Thoracic aorta (tissue), 2 donors: ENCODE results near the gene PTPN1. TPM values are rescaled to one million over a fixed set of nuclear protein-coding genes. Genes with fewer than 3 reads are reported as not detected.

Source experiments
- ATAC-seq: fragments of 150-250 bp; one replicate; pipeline ENCODE4 v1.8.0; 2017; ENCODE audit warnings: low read depth; ENCODE audit not compliant: insufficient number of reproducible peaks, low FRiP score
- DNase-seq: peaks from one replicate; pipeline ENCODE4 v3.0.0-alpha.2; 2020; ENCODE audit warnings: low spot score
- H3K27ac ChIP-seq, 2 donors: fragments of 200-600 bp; sonication (generic); 1 replicate in 1 of 2; 2 replicates in 1 of 2; pipeline ENCODE4 v1.5.1; 2016; ENCODE audit warnings: mild to moderate bottlenecking in 2 of 2, moderate library complexity in 2 of 2
- H3K27me3 ChIP-seq: fragments of 200-600 bp; sonication (generic); replicated peaks from 2 replicates; pipeline ENCODE4 v1.6.0; 2016; ENCODE audit warnings: mild to moderate bottlenecking; ENCODE audit not compliant: insufficient read depth
- H3K36me3 ChIP-seq: fragments of 200-600 bp; sonication (generic); one replicate; pipeline ENCODE4 v1.5.1; 2016
- H3K4me1 ChIP-seq, 2 donors: fragments of 200-600 bp; sonication (generic); 1 replicate in 1 of 2; 2 replicates in 1 of 2; pipeline versions ENCODE4 v1.5.1 to v1.6.0; 2016; ENCODE audit warnings: low read depth in 2 of 2, mild to moderate bottlenecking in 1 of 2; ENCODE audit not compliant: control insufficient read depth in 1 of 2
- H3K4me3 ChIP-seq: fragments of 200-600 bp; sonication (generic); 2 replicates; pipeline ENCODE4 v1.5.1; 2016; ENCODE audit warnings: mild to moderate bottlenecking
- H3K9me3 ChIP-seq: fragments of 200-600 bp; sonication (generic); 2 replicates; pipeline ENCODE4 v1.5.1; 2016
- total RNA-seq, 2 donors: library from RNA; depleted of rRNA; stranded (reverse); fragments of >200 nt; gene quantifications; one replicate each; pipeline versions ENCODE4 v1.1.0 to v1.2.3, GENCODE V29; 2016
- TF ChIP-seq, protein P1 (sequence below): fragments of 200-600 bp; sonication (generic); IDR thresholded peaks from one replicate; pipeline ENCODE4 v1.5.1; 2019; ENCODE audit warnings: antibody characterized with exemption

The PTPN1 gene
- 10 to 100 TPM; 32.5 to 68.9 TPM for total RNA-seq

DNA sequence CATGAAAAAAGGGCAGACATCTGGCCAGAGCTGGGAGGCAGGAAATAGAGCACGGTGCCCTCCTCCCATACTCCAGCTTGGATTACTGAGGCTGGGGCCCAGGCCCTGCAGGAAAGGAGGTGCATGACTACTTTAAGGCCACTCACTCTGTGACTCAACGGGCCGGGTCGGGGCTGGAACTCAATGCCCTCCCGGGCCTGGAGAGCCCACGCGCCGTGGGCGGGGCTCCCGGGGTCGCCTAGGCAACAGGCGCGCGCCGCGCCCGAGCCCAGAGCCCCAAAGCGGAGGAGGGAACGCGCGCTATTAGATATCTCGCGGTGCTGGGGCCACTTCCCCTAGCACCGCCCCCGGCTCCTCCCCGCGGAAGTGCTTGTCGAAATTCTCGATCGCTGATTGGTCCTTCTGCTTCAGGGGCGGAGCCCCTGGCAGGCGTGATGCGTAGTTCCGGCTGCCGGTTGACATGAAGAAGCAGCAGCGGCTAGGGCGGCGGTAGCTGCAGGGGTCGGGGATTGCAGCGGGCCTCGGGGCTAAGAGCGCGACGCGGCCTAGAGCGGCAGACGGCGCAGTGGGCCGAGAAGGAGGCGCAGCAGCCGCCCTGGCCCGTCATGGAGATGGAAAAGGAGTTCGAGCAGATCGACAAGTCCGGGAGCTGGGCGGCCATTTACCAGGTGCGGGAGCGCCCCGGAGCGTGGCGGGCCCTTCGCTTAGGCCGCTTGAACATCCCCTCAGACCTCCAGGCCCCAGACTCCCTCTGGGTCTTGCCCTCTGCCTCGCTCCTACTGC, at the start of gene PTPN1:
Gene PTPN1, plus strand, starts transcription at position 461 of the 783 bp plus-strand sequence. Its CDS starts 145 bp downstream, at position 606.
- TF ChIP-seq, protein P1, sequence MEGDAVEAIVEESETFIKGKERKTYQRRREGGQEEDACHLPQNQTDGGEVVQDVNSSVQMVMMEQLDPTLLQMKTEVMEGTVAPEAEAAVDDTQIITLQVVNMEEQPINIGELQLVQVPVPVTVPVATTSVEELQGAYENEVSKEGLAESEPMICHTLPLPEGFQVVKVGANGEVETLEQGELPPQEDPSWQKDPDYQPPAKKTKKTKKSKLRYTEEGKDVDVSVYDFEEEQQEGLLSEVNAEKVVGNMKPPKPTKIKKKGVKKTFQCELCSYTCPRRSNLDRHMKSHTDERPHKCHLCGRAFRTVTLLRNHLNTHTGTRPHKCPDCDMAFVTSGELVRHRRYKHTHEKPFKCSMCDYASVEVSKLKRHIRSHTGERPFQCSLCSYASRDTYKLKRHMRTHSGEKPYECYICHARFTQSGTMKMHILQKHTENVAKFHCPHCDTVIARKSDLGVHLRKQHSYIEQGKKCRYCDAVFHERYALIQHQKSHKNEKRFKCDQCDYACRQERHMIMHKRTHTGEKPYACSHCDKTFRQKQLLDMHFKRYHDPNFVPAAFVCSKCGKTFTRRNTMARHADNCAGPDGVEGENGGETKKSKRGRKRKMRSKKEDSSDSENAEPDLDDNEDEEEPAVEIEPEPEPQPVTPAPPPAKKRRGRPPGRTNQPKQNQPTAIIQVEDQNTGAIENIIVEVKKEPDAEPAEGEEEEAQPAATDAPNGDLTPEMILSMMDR: peak; percentile 35
- H3K36me3 ChIP-seq: no peaks in the 10 kb centered on the region
- peaks cover 31 to 46% of the 10 kb centered on the region in 2 donors for H3K4me1 ChIP-seq
- H3K9me3 ChIP-seq: no peaks in the 10 kb centered on the region
- ATAC-seq (peak; percentile 89), DNase-seq (peak; percentile 96)
- peak within 1 kb of the TSS; percentile 76 to 87 for H3K27ac ChIP-seq
- no peaks in the 10 kb centered on the region for H3K27me3 ChIP-seq
- H3K4me3 ChIP-seq: peak within 1 kb of the TSS; percentile 97

DNA sequence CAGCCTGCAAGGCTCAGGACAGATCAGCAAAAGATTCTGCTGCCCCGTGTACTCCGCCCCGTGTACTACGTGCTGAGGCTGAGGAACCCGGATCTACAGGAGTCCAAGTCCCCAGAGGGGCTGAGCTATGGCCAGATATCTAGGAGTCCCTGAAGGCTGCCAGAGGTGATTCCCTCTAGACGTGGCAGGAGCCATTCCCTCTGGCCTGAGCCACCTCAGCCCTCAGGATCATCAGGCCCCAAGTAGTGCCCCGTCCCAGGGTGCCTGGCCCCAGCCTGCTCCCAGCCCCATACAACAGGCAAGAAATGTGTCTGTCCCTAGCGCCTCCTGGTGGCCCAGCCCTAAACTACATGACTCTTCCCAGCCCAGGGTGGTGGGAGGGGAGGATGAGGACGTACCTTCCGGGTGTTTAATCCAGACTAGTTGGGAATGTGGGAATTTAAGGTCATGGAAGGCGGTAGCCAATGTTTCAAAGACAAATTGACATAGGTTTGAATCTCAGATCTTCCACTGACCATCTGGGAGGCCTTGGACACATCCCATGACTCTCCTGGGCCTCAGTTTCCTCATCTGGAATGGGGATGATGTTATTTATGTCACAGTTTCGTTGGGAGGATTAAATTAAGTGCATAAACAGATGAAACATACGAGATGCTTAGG, 49.4 kb upstream of the PTPN1 start:
- Histone ChIP-seq H3K4me1 (peaks cover 0 to 25% of the 10 kb centered on the region in 2 donors), H3K4me3 (peak overlapping the region; percentile 15), H3K36me3 (no peaks in the 10 kb centered on the region), H3K27ac (no peak overlapping the region), H3K9me3 (no peaks in the 10 kb centered on the region), H3K27me3 (no peaks in the 10 kb centered on the region)
- TF ChIP-seq, protein P1: peak; percentile 95
- DNase-seq (peak; percentile 86), ATAC-seq (peak; percentile 38)

DNA sequence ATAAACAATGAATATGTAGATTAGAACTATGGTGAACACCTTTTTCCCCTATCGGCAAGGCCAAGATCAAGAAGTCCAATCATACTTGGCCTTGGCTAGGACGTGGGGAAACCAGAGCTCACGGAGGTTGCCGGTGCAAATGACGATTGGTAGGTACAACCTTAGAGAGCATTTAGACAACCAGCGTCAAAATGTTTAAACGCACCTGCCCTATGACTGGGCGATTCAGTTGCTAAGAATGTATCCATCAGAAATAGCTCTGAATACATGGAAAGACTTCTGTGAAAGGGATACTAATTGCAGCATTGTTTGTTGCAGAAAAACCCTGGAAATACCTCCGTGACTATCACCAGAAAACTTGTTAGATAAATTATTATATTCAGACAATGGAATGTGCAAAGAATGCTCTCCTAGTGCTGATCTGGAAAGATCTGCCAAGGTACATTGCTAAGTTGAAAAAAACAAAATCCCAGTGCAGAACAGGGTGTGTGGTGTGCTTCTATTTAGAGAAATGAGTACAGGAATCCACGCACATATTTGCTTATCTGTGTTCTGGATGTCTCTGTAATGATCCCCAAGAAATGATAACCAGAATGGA, 48.0 kb upstream of the PTPN1 start:
- DNase-seq (no peak), ATAC-seq (no peak)
- Histone ChIP-seq H3K36me3 (no peaks in the 10 kb centered on the region), H3K4me1 (peaks cover 0 to 14% of the 10 kb centered on the region in 2 donors), H3K27ac (no peak overlapping the region), H3K9me3 (no peaks in the 10 kb centered on the region), H3K27me3 (no peaks in the 10 kb centered on the region), H3K4me3 (no peak overlapping the region)
- TF ChIP-seq, protein P1: no peak

DNA sequence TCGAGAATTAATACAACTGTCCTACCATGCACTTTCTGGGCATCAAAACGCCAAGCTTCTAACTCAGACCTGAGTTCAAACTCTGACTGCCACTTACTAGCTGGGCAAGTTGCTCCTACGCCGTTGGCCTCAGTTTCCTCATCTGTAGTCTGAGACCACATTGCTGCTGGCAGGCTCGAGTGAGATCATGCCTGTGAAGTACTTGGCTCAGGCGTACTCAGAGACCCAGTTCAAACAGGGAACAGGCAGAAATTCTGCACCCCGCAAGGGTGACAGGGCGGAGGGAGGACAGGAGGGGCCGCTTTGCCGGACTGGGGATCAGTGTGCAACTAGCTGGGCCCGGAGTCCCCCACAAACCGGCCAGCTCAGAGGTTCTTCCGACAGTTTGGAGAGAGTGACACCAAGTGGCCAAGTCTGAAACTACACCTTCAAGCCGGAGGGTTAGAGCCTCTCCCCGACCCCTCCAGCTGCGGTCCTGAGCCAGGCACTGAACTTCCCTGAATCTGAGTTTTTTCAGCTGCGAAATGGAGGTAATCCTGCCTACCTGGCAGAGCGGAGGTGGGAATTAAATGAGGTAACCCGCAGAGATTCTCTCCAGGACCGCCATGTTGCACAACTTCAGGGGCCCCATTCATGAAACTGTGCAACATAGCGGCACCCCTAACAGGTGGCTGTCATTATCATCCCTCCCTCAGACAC, 46.0 kb upstream of the PTPN1 start:
- Histone ChIP-seq H3K4me1 (peaks cover 0 to 14% of the 10 kb centered on the region in 2 donors), H3K9me3 (no peaks in the 10 kb centered on the region), H3K4me3 (peak overlapping the region; percentile 41), H3K36me3 (no peaks in the 10 kb centered on the region), H3K27me3 (no peaks in the 10 kb centered on the region), H3K27ac (no peak overlapping the region)
- no peak for DNase-seq
- TF ChIP-seq, protein P1: peak; percentile 82
- no peak for ATAC-seq
